Muscle layer of duodenum (tissue), 2 donors: ENCODE results near the gene LYSMD4.

ENCODE experiments used
- H3K27ac ChIP-seq: one replicate; pipeline ENCODE4 v1.7.0; 2013; ENCODE audit warnings: mild to moderate bottlenecking, low read length
- H3K27me3 ChIP-seq: one replicate; pipeline ENCODE4 v1.7.0; 2013; ENCODE audit warnings: low read depth, mild to moderate bottlenecking, control low read depth, low read length
- H3K36me3 ChIP-seq, 2 donors: one replicate each; pipeline ENCODE4 v1.7.0; 2013; ENCODE audit warnings: low read length in 2 of 2, control low read depth in 1 of 2, mild to moderate bottlenecking in 1 of 2; ENCODE audit not compliant: insufficient read depth in 2 of 2, control insufficient read depth in 1 of 2
- H3K4me1 ChIP-seq, 2 donors: one replicate each; pipeline ENCODE4 v1.7.0; 2013; ENCODE audit warnings: low read length in 2 of 2, mild to moderate bottlenecking in 2 of 2, control low read depth in 1 of 2, moderate library complexity in 1 of 2; ENCODE audit not compliant: insufficient read depth in 2 of 2, control insufficient read depth in 1 of 2
- H3K4me3 ChIP-seq, 2 donors: one replicate each; pipeline ENCODE4 v1.7.0; 2013; ENCODE audit warnings: low read length in 2 of 2, low read depth in 1 of 2, mild to moderate bottlenecking in 1 of 2
- H3K9me3 ChIP-seq, 2 donors: one replicate each; pipeline ENCODE4 v1.7.0; 2013; ENCODE audit warnings: low read length in 2 of 2, control low read depth in 1 of 2, mild to moderate bottlenecking in 1 of 2; ENCODE audit not compliant: control insufficient read depth in 1 of 2
- donor health status: healthy.

Gene LYSMD4

GRCh38 chr15:99729920-99730319, 3.3 kb downstream of the LYSMD4 start:
- H3K4me3 ChIP-seq: no peak overlapping the region
- no peaks in the 10 kb centered on the region for H3K27me3 ChIP-seq
- H3K9me3 ChIP-seq: no peaks in the 10 kb centered on the region
- H3K36me3 ChIP-seq: peaks cover 9 to 14% of the 10 kb centered on the region in 2 donors
- no peak overlapping the region for H3K27ac ChIP-seq
- peaks cover 5 to 18% of the 10 kb centered on the region in 2 donors for H3K4me1 ChIP-seq

GRCh38 chr15:99729327-99729726, 3.9 kb downstream of the LYSMD4 start:
- no peak overlapping the region for H3K4me3 ChIP-seq
- H3K27ac ChIP-seq: no peak overlapping the region
- no peaks in the 10 kb centered on the region for H3K27me3 ChIP-seq
- H3K36me3 ChIP-seq: peaks cover 9 to 14% of the 10 kb centered on the region in 2 donors
- peaks cover 5 to 18% of the 10 kb centered on the region in 2 donors for H3K4me1 ChIP-seq
- no peaks in the 10 kb centered on the region for H3K9me3 ChIP-seq

GRCh38 chr15:99728916-99729315, 4.3 kb downstream of the LYSMD4 start:
- Histone ChIP-seq H3K27ac (no peak overlapping the region), H3K9me3 (no peaks in the 10 kb centered on the region), H3K4me1 (peaks cover 5 to 18% of the 10 kb centered on the region in 2 donors), H3K27me3 (no peaks in the 10 kb centered on the region), H3K4me3 (no peak overlapping the region), H3K36me3 (peaks cover 9 to 14% of the 10 kb centered on the region in 2 donors)

- peaks cover 9 to 14% of the 10 kb centered on the region in 2 donors for H3K36me3 ChIP-seq
- H3K4me1 ChIP-seq: peaks cover 5 to 18% of the 10 kb centered on the region in 2 donors
- H3K27me3 ChIP-seq: no peaks in the 10 kb centered on the region
- no peaks in the 10 kb centered on the region for H3K9me3 ChIP-seq
- H3K4me3 ChIP-seq: no peak overlapping the region
- H3K27ac ChIP-seq: no peak overlapping the region
Observed at GRCh38 chr15:99727733-99728132, 5.5 kb downstream of the LYSMD4 start.

GRCh38 chr15:99727330-99727729, 5.9 kb downstream of the LYSMD4 start:
- H3K36me3 ChIP-seq: peaks cover 9 to 14% of the 10 kb centered on the region in 2 donors
- peaks cover 3 to 18% of the 10 kb centered on the region in 2 donors for H3K4me1 ChIP-seq
- H3K27ac ChIP-seq: no peak overlapping the region
- no peak overlapping the region for H3K4me3 ChIP-seq
- no peaks in the 10 kb centered on the region for H3K9me3 ChIP-seq
- H3K27me3 ChIP-seq: no peaks in the 10 kb centered on the region

GRCh38 chr15:99726333-99726732, 6.9 kb downstream of the LYSMD4 start:
- H3K4me3 ChIP-seq: no peak overlapping the region
- peaks cover 0 to 16% of the 10 kb centered on the region in 2 donors for H3K4me1 ChIP-seq
- H3K36me3 ChIP-seq: peaks cover 9 to 14% of the 10 kb centered on the region in 2 donors
- no peaks in the 10 kb centered on the region for H3K27me3 ChIP-seq
- no peaks in the 10 kb centered on the region for H3K9me3 ChIP-seq
- no peak overlapping the region for H3K27ac ChIP-seq

- Histone ChIP-seq H3K9me3 (no peaks in the 10 kb centered on the region), H3K4me1 (peaks cover 0 to 18% of the 10 kb centered on the region in 2 donors), H3K27me3 (no peaks in the 10 kb centered on the region), H3K36me3 (no peaks in the 10 kb centered on the region), H3K4me3 (no peak overlapping the region), H3K27ac (no peak overlapping the region)
Observed at GRCh38 chr15:99722406-99722805, 10.8 kb downstream of the LYSMD4 start.

GRCh38 chr15:99721896-99722295, 11.3 kb downstream of the LYSMD4 start:
- H3K4me3 ChIP-seq: no peak overlapping the region
- no peak overlapping the region for H3K27ac ChIP-seq
- H3K9me3 ChIP-seq: no peaks in the 10 kb centered on the region
- no peaks in the 10 kb centered on the region for H3K27me3 ChIP-seq
- peaks cover 0 to 23% of the 10 kb centered on the region in 2 donors for H3K4me1 ChIP-seq
- H3K36me3 ChIP-seq: no peaks in the 10 kb centered on the region

GRCh38 chr15:99721104-99721778, 12.0 kb downstream of the LYSMD4 start:
- Histone ChIP-seq H3K36me3 (no peaks in the 10 kb centered on the region), H3K27ac (no peak overlapping the region), H3K4me1 (peaks cover 0 to 30% of the 10 kb centered on the region in 2 donors)

GRCh38 chr15:99720533-99720932, 12.7 kb downstream of the LYSMD4 start:
- Histone ChIP-seq H3K27ac (no peak overlapping the region), H3K4me1 (peaks cover 0 to 30% of the 10 kb centered on the region in 2 donors), H3K36me3 (peaks cover 0 to 2% of the 10 kb centered on the region in 2 donors), H3K9me3 (no peaks in the 10 kb centered on the region), H3K27me3 (no peaks in the 10 kb centered on the region), H3K4me3 (no peak overlapping the region)

More at GRCh38 chr15:99721104-99721778, 12.0 kb downstream of the LYSMD4 start:
- Histone ChIP-seq H3K9me3 (no peaks in the 10 kb centered on the region), H3K4me3 (no peak overlapping the region), H3K27me3 (no peaks in the 10 kb centered on the region)

- Histone ChIP-seq H3K9me3 (no peaks in the 10 kb centered on the region), H3K36me3 (peaks cover 0 to 9% of the 10 kb centered on the region in 2 donors), H3K4me3 (no peak overlapping the region), H3K4me1 (peaks cover 0 to 30% of the 10 kb centered on the region in 2 donors), H3K27ac (no peak overlapping the region), H3K27me3 (no peaks in the 10 kb centered on the region)
Observed at GRCh38 chr15:99719096-99719541, 14.1 kb downstream of the LYSMD4 start.

- no peaks in the 10 kb centered on the region for H3K27me3 ChIP-seq
- peaks cover 0 to 30% of the 10 kb centered on the region in 2 donors for H3K4me1 ChIP-seq
- H3K9me3 ChIP-seq: no peaks in the 10 kb centered on the region
- no peak overlapping the region for H3K4me3 ChIP-seq
- H3K36me3 ChIP-seq: peaks cover 0 to 9% of the 10 kb centered on the region in 2 donors
- H3K27ac ChIP-seq: no peak overlapping the region
Observed at GRCh38 chr15:99718421-99718820, 14.8 kb downstream of the LYSMD4 start.
